ENCODE data around the gene BAZ1B.
"Not testable (repeated sequence)": the region's sequence is repeated elsewhere in the genome, so short reads cannot be mapped to it uniquely, and the experiment has no call there.

- not testable (repeated sequence) for TF ChIP-seq CTCF (IDR thresholded peaks at IDR 0.05); ZFX (IDR thresholded peaks at IDR 0.05; ENCODE audit: borderline replicate concordance)
Observed at GRCh38 chr7:73550093-73550492, 28.0 kb upstream of the BAZ1B start.
